Measurements from ENCODE around the gene STK33. TPM values are rescaled to one million over a fixed set of nuclear protein-coding genes. Genes with fewer than 3 reads are reported as not detected.

The STK33 gene
- total and polyA plus RNA-seq, 2 donors (not counting 3 experiments of a cell fraction or from before 2014, with no cell fraction given): 0.63 to 3.4 TPM

DNA sequence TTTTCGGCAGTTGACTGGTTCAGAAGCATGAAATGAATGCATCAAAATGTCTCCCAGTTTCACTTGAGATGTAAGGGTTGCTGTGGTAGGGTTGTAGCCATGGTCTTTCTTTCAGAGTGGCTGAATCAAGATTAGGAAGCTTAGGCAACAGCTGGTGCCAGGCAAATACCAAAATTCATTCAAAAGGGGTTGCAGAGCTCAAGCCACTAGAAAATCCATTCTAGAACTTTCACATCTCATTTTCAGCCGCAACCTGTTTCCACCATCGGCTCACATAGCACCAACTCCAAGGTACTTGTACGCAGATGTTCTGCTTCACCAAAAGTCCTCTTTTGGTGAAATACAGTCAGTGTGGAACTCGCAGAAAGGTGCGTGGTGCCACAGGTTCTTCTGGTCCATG is 40.5 kb upstream of the STK33 start:
- Histone ChIP-seq H2AFZ (ENCODE audit: low read depth, low read length) (no peak overlapping the region), H3K9me3 (replicated peaks; ENCODE audit: control insufficient read depth, insufficient read depth, low read length) (no peaks in the 10 kb centered on the region), H3K4me1 (ENCODE audit: control insufficient read depth, extremely low read depth, insufficient read depth, low read length) (no peaks in the 10 kb centered on the region), H3K36me3 (ENCODE audit: control insufficient read depth in 2 of 2, extremely low read depth in 1 of 2, insufficient read depth in 2 of 2, low read length in 2 of 2) (peaks cover 0 to 13% of the 10 kb centered on the region in 2 experiments), H3K9ac (replicated peaks; ENCODE audit: extremely low read depth, insufficient read depth, low read length) (no peak overlapping the region), H3K27me3 (ENCODE audit: control insufficient read depth in 2 of 2, insufficient read depth in 2 of 2, low read length in 2 of 2) (no peaks in the 10 kb centered on the region), H3K9me1 (replicated peaks; ENCODE audit: control insufficient read depth, extremely low read depth, insufficient read depth, low read length) (no peaks in the 10 kb centered on the region), H3K4me2 (ENCODE audit: insufficient read depth, low read length) (no peak overlapping the region), H3K79me2 (ENCODE audit: control insufficient read depth, insufficient read depth, low read length) (no peaks in the 10 kb centered on the region), H3K27ac (ENCODE audit: insufficient read depth, low read depth, low read length) (no peak overlapping the region), H4K20me1 (replicated peaks; ENCODE audit: control insufficient read depth, extremely low read depth, insufficient read depth, low read length) (no peaks in the 10 kb centered on the region), H3K4me3 (replicated peaks in 1 of 3; ENCODE audit: insufficient read depth in 1 of 3, low read depth in 1 of 3, low read length in 3 of 3) (no peak overlapping the region)
- TF ChIP-seq FOS (IDR thresholded peaks at IDR 0.05; ENCODE audit: borderline replicate concordance, insufficient read depth, low read length) (no peak), POLR2AphosphoS5 (IDR thresholded peaks at IDR 0.05; ENCODE audit: insufficient read depth, low read depth, low read length) (no peak), GATA2 (IDR thresholded peaks at IDR 0.05; ENCODE audit: insufficient read depth, insufficient read length, low read depth, low read length) (no peak), MYC (IDR thresholded peaks at IDR 0.05; ENCODE audit: low read depth, low read length) (no peak), JUN (IDR thresholded peaks at IDR 0.05; ENCODE audit: borderline replicate concordance, insufficient read depth, insufficient read length, low read depth) (no peak), EZH2 (IDR thresholded peaks at IDR 0.05; ENCODE audit: borderline replicate concordance, low read depth, low read length, severe bottlenecking) (no peak), POLR2A (IDR thresholded peaks at IDR 0.05; ENCODE audit: low read depth, low read length) (no peak)
- TF ChIP-seq, protein P1, sequence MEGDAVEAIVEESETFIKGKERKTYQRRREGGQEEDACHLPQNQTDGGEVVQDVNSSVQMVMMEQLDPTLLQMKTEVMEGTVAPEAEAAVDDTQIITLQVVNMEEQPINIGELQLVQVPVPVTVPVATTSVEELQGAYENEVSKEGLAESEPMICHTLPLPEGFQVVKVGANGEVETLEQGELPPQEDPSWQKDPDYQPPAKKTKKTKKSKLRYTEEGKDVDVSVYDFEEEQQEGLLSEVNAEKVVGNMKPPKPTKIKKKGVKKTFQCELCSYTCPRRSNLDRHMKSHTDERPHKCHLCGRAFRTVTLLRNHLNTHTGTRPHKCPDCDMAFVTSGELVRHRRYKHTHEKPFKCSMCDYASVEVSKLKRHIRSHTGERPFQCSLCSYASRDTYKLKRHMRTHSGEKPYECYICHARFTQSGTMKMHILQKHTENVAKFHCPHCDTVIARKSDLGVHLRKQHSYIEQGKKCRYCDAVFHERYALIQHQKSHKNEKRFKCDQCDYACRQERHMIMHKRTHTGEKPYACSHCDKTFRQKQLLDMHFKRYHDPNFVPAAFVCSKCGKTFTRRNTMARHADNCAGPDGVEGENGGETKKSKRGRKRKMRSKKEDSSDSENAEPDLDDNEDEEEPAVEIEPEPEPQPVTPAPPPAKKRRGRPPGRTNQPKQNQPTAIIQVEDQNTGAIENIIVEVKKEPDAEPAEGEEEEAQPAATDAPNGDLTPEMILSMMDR (IDR thresholded peaks at IDR 0.05; ENCODE audit: extremely low read depth in 1 of 2, insufficient read depth in 1 of 2, low read depth in 1 of 2, low read length in 2 of 2): no peak
- TF ChIP-seq, protein P2, sequence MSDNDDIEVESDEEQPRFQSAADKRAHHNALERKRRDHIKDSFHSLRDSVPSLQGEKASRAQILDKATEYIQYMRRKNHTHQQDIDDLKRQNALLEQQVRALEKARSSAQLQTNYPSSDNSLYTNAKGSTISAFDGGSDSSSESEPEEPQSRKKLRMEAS (IDR thresholded peaks at IDR 0.05; ENCODE audit: insufficient read depth, insufficient read length): no peak
- ChIA-PET CTCF (interaction anchor here (1.3 kb wide), 1 partner anchor 11 kb away, joined by 3 read pairs; no protein-coding TSS in a partner anchor), POLR2A (no interaction called here)
- intact Hi-C loops (cut with micrococcal nuclease) (no loop called here), dilution Hi-C loops (cut with MboI; ENCODE audit: extremely low pct_ligation_motif_present, low sequenced_read_pairs) (no loop called here)
- no peak for DNase-seq (ENCODE audit: low read depth, low spot score)
- no TSS peak for BruUV-seq (replicated peaks)
- FAIRE-seq: no peak
